Loucy (cell line): Measurements from ENCODE around the gene LIPT2.

Experiments used
- CTCF ChIP-seq: fragments of 200-600 bp; sonication (generic); conservative IDR thresholded peaks from 2 replicates; pipeline ENCODE4 v1.5.1; 2014; ENCODE audit warnings: mild to moderate bottlenecking, antibody characterized with exemption, low read length
- EZH2phosphoT487 ChIP-seq: fragments of 200-600 bp; IDR thresholded peaks from 2 replicates; pipeline ENCODE4 v1.6.1; 2018; ENCODE audit warnings: antibody characterized with exemption, mild to moderate bottlenecking, moderate library complexity, borderline replicate concordance

GRCh38 chr11:74535371-74536160 lies 42.0 kb upstream of the LIPT2 start:
- TF ChIP-seq CTCF (no peak), EZH2phosphoT487 (no peak)
